ENCODE measurements around the gene UBE4B.

DNA sequence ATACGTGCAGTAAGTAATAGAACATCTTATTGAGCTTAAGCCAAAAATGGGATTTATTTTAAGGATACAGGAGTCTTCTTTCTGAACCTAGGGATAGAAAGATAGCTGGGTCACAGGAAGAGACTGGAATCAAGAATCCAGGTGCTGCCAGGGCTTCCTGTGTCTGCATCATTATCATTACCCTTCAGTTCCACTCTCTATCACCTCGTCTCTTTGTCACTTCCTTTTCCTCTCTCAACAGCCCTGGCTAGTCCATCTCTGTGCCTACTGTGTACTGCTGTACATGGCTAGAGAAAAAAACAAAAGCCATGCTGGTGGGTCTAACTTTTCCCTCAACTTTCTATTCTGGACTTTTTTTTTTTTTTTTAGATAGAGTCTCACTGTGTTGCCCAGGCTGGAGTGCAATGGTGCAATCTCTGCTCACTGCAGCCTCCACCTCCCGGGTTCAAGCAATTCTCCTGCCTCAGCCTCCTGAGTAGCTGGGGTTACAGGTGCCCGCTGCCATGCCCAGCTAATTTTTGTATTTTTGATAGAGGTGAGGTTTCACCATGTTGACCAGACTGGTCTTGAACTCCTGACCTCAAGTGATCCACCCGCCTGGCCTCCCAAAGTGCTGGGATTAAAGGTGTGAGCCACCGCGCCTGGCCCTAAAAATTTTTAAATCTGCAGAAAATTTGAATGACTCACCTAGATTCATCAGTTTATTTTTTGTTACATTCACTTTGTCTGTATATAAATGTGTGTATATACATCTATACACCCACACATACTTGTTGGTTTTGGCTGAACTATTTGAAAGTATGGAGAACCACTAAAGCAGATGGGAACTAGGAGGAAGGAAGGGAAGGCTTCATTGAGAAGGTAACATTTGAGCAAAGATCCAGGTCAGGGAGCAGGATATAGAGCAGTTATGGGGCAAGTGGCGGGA, 31.9 kb downstream of the UBE4B start:
- TF ChIP-seq, protein P1, sequence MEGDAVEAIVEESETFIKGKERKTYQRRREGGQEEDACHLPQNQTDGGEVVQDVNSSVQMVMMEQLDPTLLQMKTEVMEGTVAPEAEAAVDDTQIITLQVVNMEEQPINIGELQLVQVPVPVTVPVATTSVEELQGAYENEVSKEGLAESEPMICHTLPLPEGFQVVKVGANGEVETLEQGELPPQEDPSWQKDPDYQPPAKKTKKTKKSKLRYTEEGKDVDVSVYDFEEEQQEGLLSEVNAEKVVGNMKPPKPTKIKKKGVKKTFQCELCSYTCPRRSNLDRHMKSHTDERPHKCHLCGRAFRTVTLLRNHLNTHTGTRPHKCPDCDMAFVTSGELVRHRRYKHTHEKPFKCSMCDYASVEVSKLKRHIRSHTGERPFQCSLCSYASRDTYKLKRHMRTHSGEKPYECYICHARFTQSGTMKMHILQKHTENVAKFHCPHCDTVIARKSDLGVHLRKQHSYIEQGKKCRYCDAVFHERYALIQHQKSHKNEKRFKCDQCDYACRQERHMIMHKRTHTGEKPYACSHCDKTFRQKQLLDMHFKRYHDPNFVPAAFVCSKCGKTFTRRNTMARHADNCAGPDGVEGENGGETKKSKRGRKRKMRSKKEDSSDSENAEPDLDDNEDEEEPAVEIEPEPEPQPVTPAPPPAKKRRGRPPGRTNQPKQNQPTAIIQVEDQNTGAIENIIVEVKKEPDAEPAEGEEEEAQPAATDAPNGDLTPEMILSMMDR (IDR thresholded peaks at IDR 0.05), result no peak
- TF ChIP-seq POLR2A (IDR thresholded peaks at IDR 0.05) (no peak), EP300 (IDR thresholded peaks at IDR 0.05) (no peak)

Measured in sigmoid colon (tissue), 4 donors.